D721Med (cell line): ENCODE measurements around the gene SLC25A21.

Experiments
- DNase-seq: peaks from one replicate; pipeline ENCODE4 v3.0.0; 2011; ENCODE audit warnings: low spot score; ENCODE audit not compliant: insufficient read length
- FAIRE-seq: peaks from 2 replicates; lab custom pipeline; 2011; peaks lifted over from hg19 to GRCh38; lab: Jason Lieb, UNC
- CTCF ChIP-seq: IDR thresholded peaks from 2 replicates; pipeline ENCODE4 v1.5.1; 2012; ENCODE audit warnings: mild to moderate bottlenecking, control low read depth; ENCODE audit not compliant: insufficient read depth; ENCODE audit errors: missing control alignments

SLC25A21 gene

GRCh38 chr14:37054869-37055268 lies 117.5 kb downstream of the SLC25A21 start:
- FAIRE-seq (no peak), DNase-seq (no peak)
- TF ChIP-seq CTCF: no peak

DNA sequence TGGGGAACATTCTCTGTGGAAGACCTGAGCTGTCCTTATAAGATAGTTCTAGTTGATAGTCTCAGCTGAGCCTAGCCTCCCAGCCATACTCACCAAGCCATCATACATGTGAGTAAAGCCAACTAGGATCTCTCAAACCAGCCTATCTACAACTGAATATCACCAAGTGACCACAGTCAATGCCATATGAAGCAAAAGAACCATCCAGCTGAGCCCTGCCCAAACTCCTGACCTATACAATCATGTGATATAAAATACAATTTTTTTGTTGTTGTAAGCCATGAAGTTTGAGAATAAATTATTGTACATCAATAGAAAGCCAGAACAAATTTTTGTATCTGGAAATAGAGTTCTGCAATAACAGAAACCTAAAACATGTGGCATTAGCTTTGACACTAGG lies 118.3 kb downstream of the SLC25A21 start:
- TF ChIP-seq CTCF: no peak
- DNase-seq (no peak), FAIRE-seq (no peak)

- no peak for TF ChIP-seq CTCF
- FAIRE-seq: no peak
- no peak for DNase-seq
Observed at GRCh38 chr14:37051680-37052079, 120.7 kb downstream of the SLC25A21 start.

GRCh38 chr14:37051153-37051552 lies 121.3 kb downstream of the SLC25A21 start:
- FAIRE-seq: no peak

GRCh38 chr14:37048666-37049071 lies 123.7 kb downstream of the SLC25A21 start:
- no peak for DNase-seq
- TF ChIP-seq CTCF: no peak
- FAIRE-seq: no peak

More at GRCh38 chr14:37051153-37051552, 121.3 kb downstream of the SLC25A21 start:
- DNase-seq: no peak
- no peak for TF ChIP-seq CTCF

DNA sequence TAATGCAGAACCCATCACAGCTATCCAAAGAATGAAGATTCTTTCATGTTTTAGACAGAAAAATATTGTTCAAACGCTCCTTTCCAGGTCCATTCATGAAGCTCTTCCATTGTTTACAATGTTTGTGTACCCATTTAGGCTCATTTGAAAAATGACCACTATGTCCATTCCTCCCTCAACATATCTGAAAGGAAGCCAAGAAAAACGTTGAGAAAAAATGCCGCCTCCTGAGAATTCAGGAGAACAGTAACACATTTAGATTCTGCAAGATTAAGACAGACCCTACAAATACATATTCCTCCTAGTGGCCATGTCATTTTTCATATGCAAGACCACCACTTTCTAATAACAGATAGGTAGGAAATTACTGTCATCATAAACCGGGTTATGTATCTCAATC lies 124.4 kb downstream of the SLC25A21 start:
- TF ChIP-seq CTCF: no peak
- no peak for FAIRE-seq
- DNase-seq: no peak

- DNase-seq (no peak), FAIRE-seq (no peak)
- TF ChIP-seq CTCF: no peak
Observed at GRCh38 chr14:37047226-37047625, 125.2 kb downstream of the SLC25A21 start.
